Occipital lobe (tissue), 2 donors: ENCODE data around the gene TFF2. TPM values are rescaled to one million over a fixed set of nuclear protein-coding genes. Genes with fewer than 3 reads are reported as not detected.

Experiments
- DNase-seq: peaks from one replicate; lab custom pipeline; 2025; lab: John Stamatoyannopoulos, UW
- total RNA-seq: library from RNA; depleted of rRNA; stranded (reverse); fragments of >200 nt; gene quantifications from one replicate; pipeline ENCODE4 v1.2.3, GENCODE V29; 2014

Gene TFF2
- total RNA-seq, 1 donor from 2014 or later: not detected

DNA sequence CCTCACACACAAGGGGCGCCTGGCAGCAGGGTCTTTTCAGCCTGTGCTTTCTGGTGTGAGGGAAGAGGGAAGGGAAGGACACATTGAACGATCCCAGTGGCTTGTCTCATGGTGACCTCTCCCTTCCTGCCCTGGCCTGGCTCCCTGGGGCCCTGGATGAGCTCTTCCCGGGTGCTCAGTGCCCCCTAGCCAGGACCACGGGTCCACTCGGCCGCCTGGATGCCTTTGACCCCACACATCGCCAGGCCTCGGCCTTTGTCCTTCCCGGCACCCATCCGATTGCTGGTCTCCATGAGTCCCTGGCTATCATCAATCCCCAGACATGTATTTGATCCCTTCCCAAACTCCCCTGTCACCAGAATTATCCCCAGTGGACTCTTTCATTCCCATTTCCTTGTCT is 29.6 kb downstream of the TFF2 start:
- no peak for DNase-seq

DNA sequence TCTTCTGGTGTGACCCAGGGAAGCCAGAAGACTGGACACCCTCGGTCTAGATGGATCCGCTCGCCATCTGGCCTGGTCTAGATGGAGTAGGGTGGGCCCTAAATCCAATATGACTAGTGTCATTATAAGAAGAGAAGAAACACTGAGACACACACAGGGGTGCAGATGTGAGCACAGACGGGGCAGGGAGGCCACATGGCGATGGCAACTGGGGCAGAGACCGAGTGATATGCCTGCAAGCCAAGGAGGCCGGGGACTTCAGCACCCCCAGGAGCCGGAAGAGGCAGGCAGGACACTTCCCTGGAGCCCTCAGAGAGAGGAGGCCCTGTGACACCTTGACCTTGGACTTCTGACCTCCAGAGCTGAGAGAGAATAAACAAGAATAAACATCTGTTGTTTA is 30.0 kb downstream of the TFF2 start:
- no peak for DNase-seq

GRCh38 chr21:42319851-42320572 is 30.8 kb downstream of the TFF2 start:
- no peak for DNase-seq

DNA sequence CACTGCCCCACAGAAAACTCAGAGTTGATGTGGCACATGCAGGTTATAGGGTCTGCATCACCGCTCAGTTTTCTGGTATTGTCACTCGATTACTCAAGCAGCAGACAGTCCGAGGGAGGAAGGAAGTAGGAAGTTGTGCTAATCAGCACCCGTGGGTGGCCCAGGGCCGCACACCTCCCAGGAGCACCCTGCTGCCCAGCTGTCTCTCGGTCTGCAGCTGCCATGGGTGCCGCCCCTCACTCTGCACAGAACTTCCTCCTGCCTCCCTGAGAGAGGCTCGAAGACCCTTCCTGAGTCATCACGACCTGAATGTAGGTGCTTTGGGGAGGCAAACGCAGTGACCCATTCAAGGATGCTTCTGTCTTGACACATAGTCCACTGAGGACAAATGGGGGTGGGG is 31.4 kb downstream of the TFF2 start:
- no peak for DNase-seq

- no peak for DNase-seq
Observed at GRCh38 chr21:42317826-42318746, 32.7 kb downstream of the TFF2 start.

- DNase-seq: no peak
Observed at GRCh38 chr21:42317341-42317741, 33.5 kb downstream of the TFF2 start.

DNA sequence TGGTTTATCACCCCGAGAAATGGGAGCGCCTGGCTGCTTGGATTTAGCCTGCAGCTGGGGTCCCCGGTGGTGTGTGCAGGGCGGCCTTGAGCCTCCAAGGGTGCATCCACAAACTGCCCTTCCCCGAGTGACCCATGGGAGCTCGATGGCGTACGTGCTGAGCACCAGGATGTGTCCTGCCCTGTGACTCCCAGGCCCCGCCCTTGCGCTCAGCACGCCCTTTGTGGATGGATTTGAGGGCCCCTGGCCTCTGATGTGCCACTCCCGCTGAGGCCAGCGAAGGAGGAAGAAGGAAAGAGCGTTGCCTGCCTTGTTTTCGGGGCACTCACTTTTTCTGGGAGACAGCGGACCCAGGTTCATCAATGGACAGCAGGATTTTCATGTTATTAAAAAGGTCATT is 33.9 kb downstream of the TFF2 start:
- no peak for DNase-seq

DNA sequence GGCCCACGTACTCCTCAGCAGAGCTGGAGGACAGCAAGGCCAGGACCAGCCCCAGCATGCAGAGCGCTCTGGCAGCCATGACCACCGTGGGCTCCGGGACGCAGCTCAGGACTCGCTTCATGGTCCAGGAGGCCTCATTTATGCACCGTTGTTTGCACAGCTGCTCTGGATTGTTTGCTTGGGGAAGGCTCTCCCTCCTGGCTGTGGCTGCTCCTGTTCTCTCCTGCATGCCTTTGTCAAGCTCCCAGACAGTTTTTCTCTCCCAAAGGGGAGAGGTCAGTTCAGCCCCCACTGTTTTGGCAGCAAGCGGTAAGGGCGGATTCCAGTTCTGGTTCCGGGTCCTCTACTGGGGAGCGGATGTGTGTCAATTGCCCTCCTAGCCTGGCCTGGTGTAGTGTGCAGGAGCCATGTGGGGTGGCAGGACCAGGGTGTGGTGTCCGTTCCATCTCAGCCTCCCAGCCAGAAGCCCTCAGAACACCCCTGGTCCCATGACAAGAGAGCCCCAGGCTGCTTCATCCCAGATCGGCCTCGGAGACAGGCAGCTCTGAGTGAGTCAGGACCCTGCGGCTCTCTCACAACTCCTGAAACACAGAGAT is 35.4 kb downstream of the TFF2 start, which contains the start of gene TFF3:
Gene TFF3 (minus strand): TSS at position 114 of the 596 bp plus-strand sequence. CDS start 35 bp downstream, at position 79.
- DNase-seq: no peak

- DNase-seq: no peak
Observed at GRCh38 chr21:42314616-42315295, 36.0 kb downstream of the TFF2 start.

- no peak for DNase-seq
Observed at GRCh38 chr21:42313501-42313969, 37.3 kb downstream of the TFF2 start.

DNA sequence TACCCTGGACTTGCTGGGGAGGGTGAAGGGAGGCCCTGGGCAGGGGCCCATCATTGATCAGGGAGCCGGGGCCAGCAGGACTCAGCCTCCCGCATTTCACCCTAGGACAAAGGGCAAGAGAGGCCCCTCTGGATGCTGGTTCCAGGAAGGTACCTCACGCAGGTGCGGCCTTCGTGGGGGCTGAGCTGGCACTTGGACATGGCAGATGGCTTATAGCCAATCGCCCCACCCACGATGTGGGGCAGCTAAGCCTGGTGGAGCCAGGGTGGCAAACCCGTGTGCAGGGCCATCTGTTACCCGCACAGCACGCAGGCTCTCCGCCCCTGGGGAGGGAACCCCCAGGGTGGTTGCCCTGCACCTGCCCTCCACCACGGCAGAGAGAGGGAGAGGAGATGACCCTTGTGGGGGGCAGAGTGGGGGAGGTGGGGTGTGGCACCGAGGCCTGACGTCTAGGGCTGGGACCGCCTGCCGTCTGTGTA is 38.1 kb downstream of the TFF2 start:
- DNase-seq: no peak

GRCh38 chr21:42311816-42312625 is 38.8 kb downstream of the TFF2 start:
- DNase-seq: no peak

DNA sequence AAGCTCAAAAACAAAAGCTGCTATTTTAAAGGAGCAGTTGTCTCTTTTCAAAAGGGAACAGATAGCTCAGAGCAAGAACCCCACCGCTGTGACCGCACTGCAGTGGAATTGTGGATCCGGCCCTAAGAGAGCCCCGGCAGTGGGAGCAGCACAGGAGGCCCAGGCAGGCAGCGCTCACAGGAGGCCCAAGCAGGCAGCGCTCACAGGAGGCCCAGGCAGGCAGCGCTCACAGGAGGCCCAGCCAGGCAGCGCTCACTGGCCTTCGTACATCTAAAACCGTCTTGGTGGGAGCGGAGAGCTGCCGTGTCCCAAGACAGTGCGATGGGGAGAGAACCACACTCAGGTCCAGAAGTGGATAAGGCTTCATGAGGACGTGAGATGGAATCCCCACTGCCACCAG is 39.6 kb downstream of the TFF2 start:
- DNase-seq: no peak

DNA sequence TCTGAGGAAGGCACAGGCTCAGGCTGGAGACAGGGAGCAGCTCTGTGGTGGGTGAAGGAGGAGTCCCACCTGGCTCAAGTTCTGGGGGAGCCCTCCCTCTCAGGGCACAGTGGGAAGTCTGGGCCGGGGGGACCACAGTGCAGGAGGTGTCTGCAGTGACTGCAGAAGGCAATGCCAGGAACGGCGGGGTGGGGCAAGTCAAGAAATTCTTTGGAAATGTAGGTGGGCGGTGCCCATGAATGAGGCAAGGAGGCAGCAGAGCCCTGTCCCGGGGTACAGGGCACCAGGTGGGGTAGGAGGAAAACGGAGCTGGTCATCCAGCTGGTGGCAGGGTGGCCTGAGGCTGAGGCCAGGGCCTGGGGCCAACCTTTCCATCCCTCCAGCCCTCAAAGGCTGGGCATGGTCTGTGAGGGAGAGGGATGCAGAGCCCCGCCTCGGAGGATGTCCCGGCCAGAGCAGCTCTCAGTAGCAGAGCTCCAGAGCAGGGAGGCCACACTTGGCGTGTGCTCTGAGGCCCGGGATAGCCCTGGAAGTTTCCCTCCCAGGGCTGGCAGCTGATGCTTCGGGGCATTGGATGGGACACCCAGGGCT is 40.3 kb downstream of the TFF2 start:
- DNase-seq: no peak

DNA sequence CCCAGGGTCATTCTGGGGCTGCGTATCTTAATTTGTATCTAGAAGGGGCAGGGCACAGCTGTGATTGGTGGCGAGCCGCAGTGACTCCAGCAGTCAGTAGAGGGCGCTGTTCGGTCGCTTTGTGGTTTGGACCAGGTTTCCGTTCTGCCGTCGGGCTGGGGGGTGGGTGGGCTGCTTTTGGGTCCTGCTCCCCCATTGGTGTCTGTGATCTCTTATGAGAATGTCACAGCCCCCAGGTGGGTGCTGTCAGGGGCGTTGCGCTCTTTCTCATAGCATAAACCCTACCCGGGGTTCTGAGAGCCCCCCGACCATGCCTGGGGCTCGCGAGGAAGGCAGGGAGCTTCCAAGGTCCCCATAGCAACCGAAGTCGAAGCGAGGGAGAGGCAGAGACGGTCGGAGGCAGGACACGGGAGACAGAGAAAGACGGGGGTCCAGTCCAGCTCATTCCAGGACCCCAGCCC is 41.0 kb downstream of the TFF2 start:
- DNase-seq: no peak

DNA sequence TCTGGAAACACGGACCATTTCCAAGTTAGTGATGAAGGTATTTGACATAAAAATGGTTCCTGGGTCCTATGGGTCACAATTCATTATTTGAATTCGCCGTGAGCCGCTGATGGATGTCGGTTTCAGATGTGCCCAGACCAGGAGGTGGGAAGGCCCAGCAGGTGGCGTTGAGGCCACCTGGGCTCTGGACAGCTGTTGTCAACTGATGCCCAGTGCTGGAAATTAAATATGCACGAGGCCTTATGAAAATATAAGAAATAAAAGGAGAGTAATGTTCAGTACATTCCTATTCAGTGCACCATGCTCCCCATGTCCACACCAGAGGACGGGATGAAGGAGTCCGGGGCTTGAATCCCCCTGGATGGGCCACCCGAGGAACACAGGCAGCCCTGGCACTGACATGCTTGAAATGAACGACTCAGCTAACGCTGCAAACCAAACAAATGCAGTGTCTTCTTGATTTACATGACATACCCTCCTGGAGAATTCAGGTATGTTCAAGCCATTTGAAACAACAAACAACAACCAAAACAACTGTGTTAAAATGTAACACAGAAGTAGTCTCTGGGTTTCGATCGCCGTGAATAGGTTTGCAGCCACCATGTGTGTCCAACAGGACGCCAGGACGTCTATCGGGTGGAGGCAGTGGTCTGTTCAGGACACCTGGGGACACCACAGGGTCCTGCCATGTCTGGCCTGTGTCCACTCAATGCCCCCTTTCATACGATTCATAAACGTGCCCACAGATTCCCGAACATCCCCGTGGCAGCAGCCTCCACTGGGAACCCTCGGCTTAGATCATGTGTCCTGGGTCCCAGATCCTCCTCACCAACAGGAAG is 41.7 kb downstream of the TFF2 start:
- DNase-seq: no peak

GRCh38 chr21:42308161-42308913 is 42.5 kb downstream of the TFF2 start:
- no peak for DNase-seq

GRCh38 chr21:42307106-42307505 is 43.7 kb downstream of the TFF2 start:
- no peak for DNase-seq
